ENCODE results near the gene NPIPA7.
"Not testable (repeated sequence)": the region's sequence is repeated elsewhere in the genome, so short reads cannot be mapped to it uniquely, and the experiment has no call there.

DNA sequence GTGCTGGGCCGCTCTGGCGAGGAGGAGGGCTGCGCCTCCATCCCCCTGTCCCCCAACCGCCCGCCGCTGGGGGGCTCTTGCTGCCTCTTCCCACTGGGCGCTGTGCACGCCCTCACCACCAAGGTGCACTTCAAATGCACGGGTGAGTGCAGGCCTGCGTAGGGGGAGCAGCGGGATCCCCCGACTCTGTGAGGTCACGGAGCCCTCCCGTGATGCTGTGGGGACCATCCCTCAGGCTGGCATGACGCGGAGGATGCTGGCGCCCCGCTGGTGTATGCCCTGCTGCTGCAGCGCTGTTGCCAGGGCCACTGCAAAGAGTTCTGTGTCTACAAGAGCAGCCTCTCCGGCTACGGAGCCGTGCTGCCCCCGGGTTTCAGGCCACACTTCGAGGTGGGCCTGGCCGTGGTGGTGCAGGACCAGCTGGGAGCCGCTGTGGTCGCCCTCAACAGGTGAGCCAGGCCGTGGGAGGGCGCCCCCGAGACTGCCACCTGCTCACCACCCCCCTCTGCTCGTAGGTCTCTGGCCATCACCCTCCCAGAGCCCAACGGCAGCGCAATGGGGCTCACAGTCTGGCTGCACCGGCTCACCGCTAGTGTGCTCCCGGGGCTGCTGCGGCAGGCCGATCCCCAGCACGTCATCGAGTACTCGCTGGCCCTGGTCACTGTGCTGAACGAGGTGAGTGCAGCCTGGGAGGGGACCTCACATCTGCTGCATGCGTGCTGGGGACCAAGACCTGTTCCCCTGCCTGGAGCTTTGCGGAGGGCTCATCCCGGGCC is 9.7 kb upstream of the NPIPA7 start:
- not testable (repeated sequence) for TF ChIP-seq GLIS3 (CRISPR knock-in tag; IDR thresholded peaks at IDR 0.05); PPARA (CRISPR knock-in tag; IDR thresholded peaks at IDR 0.05; ENCODE audit: borderline replicate concordance); CSRNP3 (CRISPR knock-in tag; IDR thresholded peaks at IDR 0.05); RARB (CRISPR knock-in tag; IDR thresholded peaks at IDR 0.05); ZNF565 (CRISPR knock-in tag; conservative IDR thresholded peaks at IDR 0.05; ENCODE audit: low read depth); ARNTL (CRISPR knock-in tag; IDR thresholded peaks at IDR 0.05; ENCODE audit: borderline replicate concordance, low read depth); BACH2 (CRISPR knock-in tag; IDR thresholded peaks at IDR 0.05; ENCODE audit: borderline replicate concordance); ZFP3 (CRISPR knock-in tag; IDR thresholded peaks at IDR 0.05)
- TF ChIP-seq, protein P1, sequence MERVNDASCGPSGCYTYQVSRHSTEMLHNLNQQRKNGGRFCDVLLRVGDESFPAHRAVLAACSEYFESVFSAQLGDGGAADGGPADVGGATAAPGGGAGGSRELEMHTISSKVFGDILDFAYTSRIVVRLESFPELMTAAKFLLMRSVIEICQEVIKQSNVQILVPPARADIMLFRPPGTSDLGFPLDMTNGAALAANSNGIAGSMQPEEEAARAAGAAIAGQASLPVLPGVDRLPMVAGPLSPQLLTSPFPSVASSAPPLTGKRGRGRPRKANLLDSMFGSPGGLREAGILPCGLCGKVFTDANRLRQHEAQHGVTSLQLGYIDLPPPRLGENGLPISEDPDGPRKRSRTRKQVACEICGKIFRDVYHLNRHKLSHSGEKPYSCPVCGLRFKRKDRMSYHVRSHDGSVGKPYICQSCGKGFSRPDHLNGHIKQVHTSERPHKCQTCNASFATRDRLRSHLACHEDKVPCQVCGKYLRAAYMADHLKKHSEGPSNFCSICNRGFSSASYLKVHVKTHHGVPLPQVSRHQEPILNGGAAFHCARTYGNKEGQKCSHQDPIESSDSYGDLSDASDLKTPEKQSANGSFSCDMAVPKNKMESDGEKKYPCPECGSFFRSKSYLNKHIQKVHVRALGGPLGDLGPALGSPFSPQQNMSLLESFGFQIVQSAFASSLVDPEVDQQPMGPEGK (CRISPR knock-in tag; IDR thresholded peaks at IDR 0.05; ENCODE audit: borderline replicate concordance), result not testable (repeated sequence)
- TF ChIP-seq, protein P2, sequence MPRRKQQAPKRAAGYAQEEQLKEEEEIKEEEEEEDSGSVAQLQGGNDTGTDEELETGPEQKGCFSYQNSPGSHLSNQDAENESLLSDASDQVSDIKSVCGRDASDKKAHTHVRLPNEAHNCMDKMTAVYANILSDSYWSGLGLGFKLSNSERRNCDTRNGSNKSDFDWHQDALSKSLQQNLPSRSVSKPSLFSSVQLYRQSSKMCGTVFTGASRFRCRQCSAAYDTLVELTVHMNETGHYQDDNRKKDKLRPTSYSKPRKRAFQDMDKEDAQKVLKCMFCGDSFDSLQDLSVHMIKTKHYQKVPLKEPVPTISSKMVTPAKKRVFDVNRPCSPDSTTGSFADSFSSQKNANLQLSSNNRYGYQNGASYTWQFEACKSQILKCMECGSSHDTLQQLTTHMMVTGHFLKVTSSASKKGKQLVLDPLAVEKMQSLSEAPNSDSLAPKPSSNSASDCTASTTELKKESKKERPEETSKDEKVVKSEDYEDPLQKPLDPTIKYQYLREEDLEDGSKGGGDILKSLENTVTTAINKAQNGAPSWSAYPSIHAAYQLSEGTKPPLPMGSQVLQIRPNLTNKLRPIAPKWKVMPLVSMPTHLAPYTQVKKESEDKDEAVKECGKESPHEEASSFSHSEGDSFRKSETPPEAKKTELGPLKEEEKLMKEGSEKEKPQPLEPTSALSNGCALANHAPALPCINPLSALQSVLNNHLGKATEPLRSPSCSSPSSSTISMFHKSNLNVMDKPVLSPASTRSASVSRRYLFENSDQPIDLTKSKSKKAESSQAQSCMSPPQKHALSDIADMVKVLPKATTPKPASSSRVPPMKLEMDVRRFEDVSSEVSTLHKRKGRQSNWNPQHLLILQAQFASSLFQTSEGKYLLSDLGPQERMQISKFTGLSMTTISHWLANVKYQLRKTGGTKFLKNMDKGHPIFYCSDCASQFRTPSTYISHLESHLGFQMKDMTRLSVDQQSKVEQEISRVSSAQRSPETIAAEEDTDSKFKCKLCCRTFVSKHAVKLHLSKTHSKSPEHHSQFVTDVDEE (CRISPR knock-in tag; IDR thresholded peaks at IDR 0.05), result not testable (repeated sequence)
